SJSA1 (cell line): ENCODE results near the gene CADPS. TPM values are rescaled to one million over a fixed set of nuclear protein-coding genes. Genes with fewer than 3 reads are reported as not detected.

Experiments
- DNase-seq, 2 experiments: peaks; one replicate each; pipeline ENCODE4 v3.0.0-alpha.2; 2015 to 2020; ENCODE audit warnings: low spot score in 2 of 2, low read depth in 1 of 2
- H3K27ac ChIP-seq: fragments of 250-450 bp; sonication (Bioruptor Pico); 2 replicates; pipeline ENCODE4 v1.5.1; 2020; ENCODE audit warnings: mild to moderate bottlenecking, moderate library complexity
- H3K27me3 ChIP-seq: fragments of 250-450 bp; sonication (Bioruptor Pico); replicated peaks from 2 replicates; pipeline ENCODE4 v1.5.1; 2020; ENCODE audit warnings: mild to moderate bottlenecking, moderate library complexity
- H3K36me3 ChIP-seq: fragments of 250-450 bp; sonication (Bioruptor Pico); 2 replicates; pipeline ENCODE4 v1.5.1; 2020; ENCODE audit warnings: mild to moderate bottlenecking
- H3K4me1 ChIP-seq: fragments of 250-450 bp; sonication (Bioruptor Pico); replicated peaks from 2 replicates; pipeline ENCODE4 v1.6.1; 2021; ENCODE audit warnings: mild to moderate bottlenecking
- H3K4me3 ChIP-seq: fragments of 250-450 bp; sonication (Bioruptor Pico); 2 replicates; pipeline ENCODE4 v1.5.1; 2020; ENCODE audit warnings: mild to moderate bottlenecking
- H3K9me3 ChIP-seq: fragments of 250-450 bp; sonication (Bioruptor Pico); replicated peaks from 2 replicates; pipeline ENCODE4 v1.5.1; 2020; ENCODE audit warnings: mild to moderate bottlenecking
- total RNA-seq: library from RNA; depleted of rRNA; stranded (reverse); fragments of >200 nt; shearing (Covaris generic); gene quantifications from 2 replicates; pipeline ENCODE4 v1.2.3, GENCODE V29; 2014

Gene CADPS
- total RNA-seq, 1 experiment from 2014 or later: not detected

GRCh38 chr3:62529230-62529629, 346.0 kb downstream of the CADPS start:
- Histone ChIP-seq H3K27ac (no peak overlapping the region), H3K36me3 (no peaks in the 10 kb centered on the region), H3K27me3 (no peaks in the 10 kb centered on the region), H3K4me3 (no peak overlapping the region), H3K4me1 (no peaks in the 10 kb centered on the region), H3K9me3 (no peaks in the 10 kb centered on the region)
- DNase-seq: no peak

- no peak for DNase-seq
- Histone ChIP-seq H3K27ac (no peak overlapping the region), H3K4me3 (no peak overlapping the region), H3K9me3 (no peaks in the 10 kb centered on the region), H3K36me3 (no peaks in the 10 kb centered on the region), H3K27me3 (no peaks in the 10 kb centered on the region), H3K4me1 (no peaks in the 10 kb centered on the region)
Observed at GRCh38 chr3:62527474-62527873, 347.7 kb downstream of the CADPS start.

GRCh38 chr3:62525281-62525680, 349.9 kb downstream of the CADPS start:
- Histone ChIP-seq H3K9me3 (no peaks in the 10 kb centered on the region), H3K27ac (no peak overlapping the region), H3K36me3 (no peaks in the 10 kb centered on the region), H3K27me3 (no peaks in the 10 kb centered on the region), H3K4me1 (no peaks in the 10 kb centered on the region), H3K4me3 (no peak overlapping the region)
- DNase-seq: no peak

- Histone ChIP-seq H3K4me1 (no peaks in the 10 kb centered on the region), H3K4me3 (no peak overlapping the region), H3K27ac (no peak overlapping the region), H3K9me3 (no peaks in the 10 kb centered on the region), H3K36me3 (no peaks in the 10 kb centered on the region), H3K27me3 (no peaks in the 10 kb centered on the region; the same call in 1 of the 2 replicates)
- no peak for DNase-seq
Observed at GRCh38 chr3:62523672-62524071, 351.5 kb downstream of the CADPS start.

- no peak overlapping the region for H3K4me3 ChIP-seq
- no peaks in the 10 kb centered on the region for H3K4me1 ChIP-seq
- no peaks in the 10 kb centered on the region for H3K9me3 ChIP-seq
- no peaks in the 10 kb centered on the region for H3K36me3 ChIP-seq
- H3K27me3 ChIP-seq: no peaks in the 10 kb centered on the region; the same call in 1 of the 2 replicates
- no peak for DNase-seq
- no peak overlapping the region for H3K27ac ChIP-seq
Observed at GRCh38 chr3:62521464-62522105, 353.6 kb downstream of the CADPS start.

- no peak for DNase-seq
- 0 out of 2 replicates have a peak, but pooled peaks cover 4% of the 10 kb centered on the region for H3K27me3 ChIP-seq
- H3K4me1 ChIP-seq: no peaks in the 10 kb centered on the region
Observed at GRCh38 chr3:62503516-62503915, 371.7 kb downstream of the CADPS start.

GRCh38 chr3:62502315-62503300, 372.6 kb downstream of the CADPS start:
- no peak overlapping the region for H3K4me3 ChIP-seq
- H3K9me3 ChIP-seq: no peaks in the 10 kb centered on the region
- H3K27me3 ChIP-seq: 0 out of 2 replicates have a peak, but pooled peaks cover 4% of the 10 kb centered on the region
- no peaks in the 10 kb centered on the region for H3K36me3 ChIP-seq
- no peak overlapping the region for H3K27ac ChIP-seq
- DNase-seq: no peak
- H3K4me1 ChIP-seq: no peaks in the 10 kb centered on the region

More at GRCh38 chr3:62503516-62503915, 371.7 kb downstream of the CADPS start:
- Histone ChIP-seq H3K36me3 (no peaks in the 10 kb centered on the region), H3K27ac (no peak overlapping the region), H3K4me3 (no peak overlapping the region), H3K9me3 (no peaks in the 10 kb centered on the region)

GRCh38 chr3:62501289-62501668, 373.9 kb downstream of the CADPS start:
- H3K9me3 ChIP-seq: no peaks in the 10 kb centered on the region
- H3K4me1 ChIP-seq: no peaks in the 10 kb centered on the region
- H3K27ac ChIP-seq: no peak overlapping the region
- no peak for DNase-seq
- no peak overlapping the region for H3K4me3 ChIP-seq
- no peaks in the 10 kb centered on the region for H3K36me3 ChIP-seq
- 0 out of 2 replicates have a peak, but pooled peaks cover 4% of the 10 kb centered on the region for H3K27me3 ChIP-seq

GRCh38 chr3:62500556-62501288, 374.5 kb downstream of the CADPS start:
- no peaks in the 10 kb centered on the region for H3K9me3 ChIP-seq
- no peaks in the 10 kb centered on the region for H3K36me3 ChIP-seq
- no peak overlapping the region for H3K4me3 ChIP-seq
- no peak overlapping the region for H3K27ac ChIP-seq
- H3K27me3 ChIP-seq: 0 out of 2 replicates have a peak, but pooled peaks cover 4% of the 10 kb centered on the region
- no peak for DNase-seq
- H3K4me1 ChIP-seq: no peaks in the 10 kb centered on the region

- no peaks in the 10 kb centered on the region for H3K4me1 ChIP-seq
- no peak overlapping the region for H3K4me3 ChIP-seq
- H3K9me3 ChIP-seq: no peaks in the 10 kb centered on the region
- no peak overlapping the region for H3K27ac ChIP-seq
- no peak for DNase-seq
- H3K36me3 ChIP-seq: no peaks in the 10 kb centered on the region
- 0 out of 2 replicates have a peak, but pooled peaks cover 4% of the 10 kb centered on the region for H3K27me3 ChIP-seq
Observed at GRCh38 chr3:62497156-62497555, 378.1 kb downstream of the CADPS start.

- Histone ChIP-seq H3K27ac (no peak overlapping the region), H3K36me3 (no peaks in the 10 kb centered on the region), H3K9me3 (no peaks in the 10 kb centered on the region), H3K4me1 (no peaks in the 10 kb centered on the region), H3K27me3 (0 out of 2 replicates have a peak, but pooled peaks cover 4% of the 10 kb centered on the region), H3K4me3 (no peak overlapping the region)
- DNase-seq: no peak
Observed at GRCh38 chr3:62496503-62496902, 378.7 kb downstream of the CADPS start.

GRCh38 chr3:62493109-62493801, 382.0 kb downstream of the CADPS start:
- Histone ChIP-seq H3K4me3 (no peak overlapping the region), H3K4me1 (no peaks in the 10 kb centered on the region), H3K27ac (no peak overlapping the region), H3K27me3 (no peaks in the 10 kb centered on the region), H3K36me3 (no peaks in the 10 kb centered on the region), H3K9me3 (no peaks in the 10 kb centered on the region)
- no peak for DNase-seq

- Histone ChIP-seq H3K4me1 (no peaks in the 10 kb centered on the region), H3K9me3 (no peaks in the 10 kb centered on the region), H3K27ac (no peak overlapping the region), H3K27me3 (no peaks in the 10 kb centered on the region), H3K4me3 (no peak overlapping the region), H3K36me3 (no peaks in the 10 kb centered on the region)
- DNase-seq: no peak
Observed at GRCh38 chr3:62482961-62483360, 392.3 kb downstream of the CADPS start.
